Skeletal muscle satellite cell (primary cell): ENCODE data around the gene NPAS3.

Experiments used
- H3K27me3 ChIP-seq: 2 replicates; pipeline ENCODE4 v1.7.0; 2013; ENCODE audit warnings: low read length; ENCODE audit not compliant: control insufficient read depth, insufficient read depth
- H3K36me3 ChIP-seq: 2 replicates; pipeline ENCODE4 v1.7.0; 2013; ENCODE audit warnings: mild to moderate bottlenecking, control low read depth, low read length; ENCODE audit not compliant: insufficient read depth
- H3K4me1 ChIP-seq: 2 replicates; pipeline ENCODE4 v1.7.0; 2013; ENCODE audit warnings: low read length; ENCODE audit not compliant: control insufficient read depth, insufficient read depth
- H3K4me2 ChIP-seq: 2 replicates; pipeline ENCODE4 v1.7.0; 2013; ENCODE audit warnings: mild to moderate bottlenecking, low read length
- H3K4me3 ChIP-seq: 2 replicates; pipeline ENCODE4 v1.7.0; 2013; ENCODE audit warnings: low read length
- H3K9ac ChIP-seq: 2 replicates; pipeline ENCODE4 v1.7.0; 2013; ENCODE audit warnings: mild to moderate bottlenecking, low read depth, low read length, moderate library complexity
- H3K9me3 ChIP-seq: replicated peaks from 2 replicates; pipeline ENCODE4 v1.7.0; 2013; ENCODE audit warnings: mild to moderate bottlenecking, control low read depth, low read length

NPAS3 gene

DNA sequence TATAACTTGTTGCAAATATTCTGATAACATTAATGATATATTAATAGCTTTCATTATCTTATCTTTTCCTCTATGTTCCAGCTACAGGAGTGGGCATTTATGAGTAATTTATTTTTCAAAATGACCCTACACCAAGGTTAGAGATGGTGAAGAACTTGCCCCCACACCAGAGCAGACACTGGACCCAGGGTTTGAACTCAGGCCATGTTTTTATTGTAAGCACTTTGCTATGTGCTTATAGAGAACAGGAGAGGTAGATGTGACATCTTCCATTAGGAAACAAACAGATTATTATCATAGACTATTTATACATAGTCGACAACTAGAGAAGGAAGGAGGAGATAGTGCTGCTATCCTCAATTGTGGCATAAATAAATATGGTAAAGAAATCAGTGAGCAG, 747.0 kb downstream of the NPAS3 start:
- H3K4me2 ChIP-seq: peak overlapping the region; percentile 55
- no peaks in the 10 kb centered on the region for H3K9me3 ChIP-seq
- no peak overlapping the region for H3K9ac ChIP-seq
- H3K27me3 ChIP-seq: no peaks in the 10 kb centered on the region
- H3K36me3 ChIP-seq: no peaks in the 10 kb centered on the region
- peaks cover 38% of the 10 kb centered on the region for H3K4me1 ChIP-seq
- peak overlapping the region; percentile 18 for H3K4me3 ChIP-seq

DNA sequence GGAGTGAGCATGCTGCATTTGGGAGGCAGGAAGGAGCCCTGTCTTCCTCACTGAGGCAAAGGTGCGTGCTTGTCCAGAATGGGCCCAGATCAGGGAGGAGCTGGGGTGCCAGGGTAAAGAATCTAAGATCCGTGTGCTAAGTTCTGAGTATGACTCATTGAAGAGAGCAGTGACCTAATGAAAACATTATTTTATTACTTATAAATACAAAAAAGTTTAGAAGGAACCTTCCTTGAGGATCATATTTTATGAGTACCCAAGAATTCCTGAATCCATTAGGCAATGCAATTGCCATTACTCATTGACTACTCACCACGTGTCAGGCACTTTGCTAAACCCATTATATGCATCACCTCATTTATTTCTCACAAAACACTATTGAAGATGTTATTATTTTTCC, 747.5 kb downstream of the NPAS3 start:
- no peaks in the 10 kb centered on the region for H3K27me3 ChIP-seq
- peak overlapping the region; percentile 55 for H3K4me2 ChIP-seq
- H3K9ac ChIP-seq: peak overlapping the region; percentile 33
- peaks cover 38% of the 10 kb centered on the region for H3K4me1 ChIP-seq
- no peaks in the 10 kb centered on the region for H3K36me3 ChIP-seq
- no peaks in the 10 kb centered on the region for H3K9me3 ChIP-seq
- peak overlapping the region; percentile 18 for H3K4me3 ChIP-seq

DNA sequence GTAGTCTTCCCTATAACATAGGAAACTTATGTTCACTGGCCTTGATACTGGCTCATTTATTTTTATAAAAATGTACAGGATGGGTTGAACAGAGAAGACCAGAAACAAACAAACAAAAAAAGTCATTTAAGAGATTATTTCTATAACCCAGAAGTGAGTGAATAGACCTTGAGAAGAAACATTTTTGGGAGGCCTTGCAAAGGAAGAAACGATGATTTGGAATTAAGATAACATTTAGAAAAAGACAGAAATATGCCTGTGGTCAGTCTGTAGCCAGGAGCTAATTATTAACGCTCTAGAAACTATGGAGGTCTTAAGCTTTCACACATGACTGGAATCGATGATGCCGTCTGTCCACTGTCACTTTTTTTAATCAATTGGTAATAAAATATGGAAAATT, 748.2 kb downstream of the NPAS3 start:
- H3K4me2 ChIP-seq: peak overlapping the region; percentile 21
- H3K9me3 ChIP-seq: no peaks in the 10 kb centered on the region
- H3K36me3 ChIP-seq: no peaks in the 10 kb centered on the region
- H3K4me1 ChIP-seq: peaks cover 39% of the 10 kb centered on the region
- no peaks in the 10 kb centered on the region for H3K27me3 ChIP-seq
- peak overlapping the region; percentile 11 for H3K4me3 ChIP-seq
- peak overlapping the region; percentile 33 for H3K9ac ChIP-seq

DNA sequence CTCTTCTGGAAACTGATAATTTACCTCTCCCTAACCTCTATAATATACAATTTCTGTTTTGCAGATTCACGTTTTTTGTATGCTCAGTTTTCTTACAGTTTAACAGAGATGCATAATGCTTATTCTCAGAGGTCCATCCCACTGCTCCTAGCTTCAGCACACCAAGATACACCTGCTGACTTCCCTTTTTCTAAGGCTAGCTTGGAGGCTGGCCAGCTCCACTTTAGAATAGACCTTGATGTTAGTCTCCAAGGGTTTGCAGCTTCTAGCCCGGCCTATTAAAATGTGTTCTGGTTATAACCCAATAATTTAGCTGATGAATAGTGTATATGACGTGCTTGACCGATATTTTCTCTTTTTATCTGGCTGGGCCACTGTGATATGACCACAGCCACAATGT, 751.0 kb downstream of the NPAS3 start:
- Histone ChIP-seq H3K4me3 (no peak overlapping the region), H3K27me3 (no peaks in the 10 kb centered on the region), H3K4me2 (no peak overlapping the region), H3K9me3 (no peaks in the 10 kb centered on the region), H3K36me3 (no peaks in the 10 kb centered on the region), H3K4me1 (peaks cover 42% of the 10 kb centered on the region), H3K9ac (no peak overlapping the region)

DNA sequence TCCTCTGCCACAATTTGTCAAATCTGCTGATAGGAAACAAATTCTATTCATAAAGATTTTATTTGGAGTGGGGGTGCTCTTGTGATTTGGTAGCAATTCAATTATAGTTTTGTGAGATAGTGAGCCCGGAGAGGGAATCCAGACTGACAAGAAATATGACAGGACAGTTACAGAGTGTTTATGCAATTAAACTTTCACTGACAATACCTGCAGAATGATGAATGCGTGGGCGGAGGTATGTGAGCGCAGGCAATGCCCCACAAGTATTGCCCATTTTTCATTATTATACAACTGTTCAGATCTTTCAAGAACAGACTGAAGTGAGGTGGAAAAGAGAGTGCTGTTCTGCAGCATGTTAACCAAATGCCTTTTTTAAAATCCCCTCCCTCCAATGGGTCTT, 753.2 kb downstream of the NPAS3 start:
- no peaks in the 10 kb centered on the region for H3K27me3 ChIP-seq
- no peak overlapping the region for H3K4me3 ChIP-seq
- H3K36me3 ChIP-seq: no peaks in the 10 kb centered on the region
- peak overlapping the region; percentile 56 for H3K4me2 ChIP-seq
- no peaks in the 10 kb centered on the region for H3K9me3 ChIP-seq
- peaks cover 24% of the 10 kb centered on the region for H3K4me1 ChIP-seq
- no peak overlapping the region for H3K9ac ChIP-seq

DNA sequence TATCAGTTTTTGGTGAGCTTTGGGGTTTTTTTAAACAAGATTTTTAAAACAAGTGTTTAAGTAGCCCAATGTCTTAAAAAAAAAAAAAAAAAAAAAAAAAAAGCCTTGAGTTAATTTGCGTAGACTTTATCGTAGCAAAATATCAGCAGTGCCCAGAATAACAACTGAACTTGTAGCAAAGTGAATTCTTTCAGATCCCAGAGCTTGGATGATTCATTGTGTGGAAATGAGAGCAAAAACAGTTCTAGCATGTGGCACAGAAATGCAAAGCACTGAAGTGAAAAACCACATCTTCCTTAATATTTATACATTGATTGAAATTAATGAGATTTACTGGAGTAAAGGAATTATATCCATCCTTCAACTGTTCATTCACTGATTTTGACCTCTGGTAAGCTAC, 754.1 kb downstream of the NPAS3 start:
- no peak overlapping the region for H3K4me3 ChIP-seq
- H3K4me1 ChIP-seq: peaks cover 20% of the 10 kb centered on the region
- H3K36me3 ChIP-seq: no peaks in the 10 kb centered on the region
- H3K9ac ChIP-seq: no peak overlapping the region
- H3K4me2 ChIP-seq: peak overlapping the region; percentile 64
- no peaks in the 10 kb centered on the region for H3K27me3 ChIP-seq
- H3K9me3 ChIP-seq: no peaks in the 10 kb centered on the region

DNA sequence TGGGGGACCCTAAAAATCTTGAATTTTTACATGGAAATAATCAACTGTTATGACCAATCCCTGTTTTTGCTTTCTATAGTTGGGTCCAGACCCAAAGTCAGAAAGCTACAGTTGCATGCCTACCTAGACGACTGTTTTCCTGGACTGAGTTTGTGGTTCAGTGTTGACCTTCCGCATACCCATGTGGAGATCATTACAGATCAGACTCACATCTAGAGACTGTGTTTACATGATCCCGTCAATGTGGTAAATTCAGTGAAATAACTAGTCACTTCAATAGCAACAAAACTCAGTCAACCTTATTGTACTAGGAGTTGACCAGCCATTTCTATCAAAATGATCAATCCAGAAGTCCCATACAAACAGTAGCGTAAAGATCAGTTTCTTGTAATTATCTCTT, 754.6 kb downstream of the NPAS3 start:
- Histone ChIP-seq H3K36me3 (no peaks in the 10 kb centered on the region), H3K9me3 (no peaks in the 10 kb centered on the region), H3K9ac (no peak overlapping the region), H3K4me3 (no peak overlapping the region), H3K4me1 (peaks cover 20% of the 10 kb centered on the region), H3K4me2 (peak overlapping the region; percentile 64), H3K27me3 (no peaks in the 10 kb centered on the region)

DNA sequence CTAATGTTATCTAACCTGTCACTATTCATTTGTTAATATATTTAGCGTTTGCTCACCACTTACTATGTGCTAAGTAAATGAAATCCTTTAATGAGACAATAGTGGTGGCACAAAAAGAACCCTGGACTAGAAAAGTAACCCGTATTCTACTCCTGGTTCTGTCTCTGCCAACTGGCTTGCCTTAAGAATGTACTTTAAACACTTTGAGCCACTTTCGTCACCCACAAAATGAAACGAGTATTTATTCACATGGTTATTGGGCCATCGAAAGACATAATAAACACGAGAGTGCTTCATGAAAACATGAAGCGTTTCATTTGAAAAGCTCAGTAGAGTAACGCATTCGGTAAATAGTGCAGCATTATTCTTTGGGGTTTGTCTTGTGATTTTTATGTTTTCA, 757.5 kb downstream of the NPAS3 start:
- H3K9ac ChIP-seq: no peak overlapping the region
- peaks cover 3% of the 10 kb centered on the region for H3K27me3 ChIP-seq
- H3K4me3 ChIP-seq: no peak overlapping the region

DNA sequence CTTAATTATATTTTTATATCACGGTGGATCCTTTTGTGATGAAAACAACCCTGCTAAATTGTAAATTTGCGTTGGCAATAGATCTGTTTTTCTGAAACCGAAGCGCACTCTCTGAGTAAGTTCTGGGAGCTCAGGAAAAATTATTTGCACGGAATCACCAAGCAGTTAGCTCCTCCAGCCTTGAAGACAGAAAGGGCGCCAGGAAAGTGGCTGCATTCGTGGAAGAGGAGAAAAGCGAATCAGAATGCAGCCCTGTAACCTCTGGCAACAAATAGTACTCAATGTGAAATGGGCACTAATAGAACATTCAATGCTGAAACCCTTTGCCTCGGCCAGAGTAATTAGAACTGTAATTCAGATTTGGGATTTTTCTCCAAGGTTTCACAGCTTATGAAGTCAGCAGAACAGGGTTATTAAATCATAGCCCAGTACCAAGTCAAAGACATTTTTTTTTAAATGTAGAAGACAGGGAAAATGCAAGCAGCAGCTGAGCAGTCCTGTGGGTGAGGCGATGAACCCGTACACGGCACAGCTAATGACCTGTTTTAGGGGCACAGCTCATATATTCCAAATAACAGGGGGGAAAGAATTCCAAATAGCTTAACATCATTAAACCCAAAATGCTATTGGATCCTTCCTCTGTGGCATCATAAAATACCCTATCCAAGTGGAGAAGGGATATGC, 760.8 kb downstream of the NPAS3 start:
- Histone ChIP-seq H3K4me3 (no peak overlapping the region), H3K9me3 (no peaks in the 10 kb centered on the region), H3K9ac (no peak overlapping the region), H3K4me1 (no peaks in the 10 kb centered on the region), H3K4me2 (no peak overlapping the region), H3K36me3 (no peaks in the 10 kb centered on the region), H3K27me3 (peaks cover 7% of the 10 kb centered on the region)

More for the DNA sequence above, 757.5 kb downstream of the NPAS3 start:
- H3K36me3 ChIP-seq: no peaks in the 10 kb centered on the region
- H3K4me1 ChIP-seq: peaks cover 20% of the 10 kb centered on the region
- no peaks in the 10 kb centered on the region for H3K9me3 ChIP-seq
- no peak overlapping the region for H3K4me2 ChIP-seq

DNA sequence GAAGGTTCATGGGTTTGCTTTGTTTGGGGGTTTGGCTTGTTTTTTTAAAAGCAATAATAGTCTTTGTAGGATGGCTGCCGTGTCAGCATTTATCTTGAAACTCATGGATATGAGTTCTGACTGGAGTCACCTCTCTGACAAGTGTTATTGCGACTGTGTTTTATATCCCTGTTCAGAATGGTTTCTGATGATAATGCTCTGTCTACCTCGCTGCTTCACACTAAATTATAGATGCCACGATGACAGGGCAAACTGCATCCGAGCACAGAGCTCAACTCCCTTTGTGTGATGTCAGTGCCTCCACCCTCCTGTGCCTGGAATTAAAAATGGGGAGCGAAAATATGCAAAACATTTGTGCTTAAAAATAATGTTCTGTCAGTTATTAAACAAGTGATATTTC, 761.4 kb downstream of the NPAS3 start:
- Histone ChIP-seq H3K4me2 (no peak overlapping the region), H3K27me3 (peaks cover 7% of the 10 kb centered on the region), H3K4me1 (no peaks in the 10 kb centered on the region), H3K4me3 (no peak overlapping the region), H3K9me3 (no peaks in the 10 kb centered on the region), H3K9ac (no peak overlapping the region), H3K36me3 (no peaks in the 10 kb centered on the region)

DNA sequence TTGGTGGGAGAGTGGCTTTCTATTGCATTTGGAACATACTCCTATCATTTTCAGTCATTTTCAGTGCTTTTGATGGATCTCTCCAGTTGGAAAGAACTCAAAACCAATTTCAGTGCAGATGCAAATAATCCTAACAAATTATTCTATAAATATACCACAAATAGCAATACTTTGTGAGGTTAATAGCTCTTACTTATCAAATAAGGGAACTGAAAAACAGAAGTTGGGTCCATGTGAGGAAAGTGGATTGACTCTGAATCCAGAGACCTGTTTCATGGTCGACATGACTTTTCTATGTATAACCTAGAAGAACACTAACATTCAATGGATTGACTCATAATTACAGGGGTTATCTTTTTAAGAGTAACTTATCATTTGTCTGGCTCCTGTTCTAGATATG, 763.6 kb downstream of the NPAS3 start:
- H3K4me1 ChIP-seq: no peaks in the 10 kb centered on the region
- H3K4me2 ChIP-seq: no peak overlapping the region
- H3K9me3 ChIP-seq: no peaks in the 10 kb centered on the region
- H3K4me3 ChIP-seq: no peak overlapping the region
- H3K36me3 ChIP-seq: no peaks in the 10 kb centered on the region
- peaks cover 9% of the 10 kb centered on the region for H3K27me3 ChIP-seq
- no peak overlapping the region for H3K9ac ChIP-seq

DNA sequence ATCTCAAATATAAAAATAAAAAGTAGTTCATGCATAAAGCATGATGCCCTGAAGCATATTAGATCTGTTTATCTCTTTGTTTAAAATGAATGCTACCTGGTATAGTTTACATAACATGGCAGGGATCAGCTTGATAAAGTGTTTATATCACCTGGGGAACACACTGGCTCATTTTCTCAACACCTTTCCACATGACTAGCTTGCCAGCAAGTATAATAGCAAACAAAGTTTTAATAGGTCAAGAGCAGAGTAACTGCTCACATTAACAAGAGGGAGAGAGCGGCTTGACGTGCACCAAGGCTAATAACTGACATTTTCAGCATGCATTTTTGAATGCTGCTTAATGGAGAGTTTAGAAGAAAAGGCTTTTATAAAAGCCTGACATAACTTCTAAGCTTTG, 765.8 kb downstream of the NPAS3 start:
- Histone ChIP-seq H3K9ac (no peak overlapping the region), H3K36me3 (no peaks in the 10 kb centered on the region), H3K4me2 (no peak overlapping the region), H3K27me3 (peaks cover 12% of the 10 kb centered on the region), H3K4me3 (no peak overlapping the region), H3K4me1 (peaks cover 5% of the 10 kb centered on the region), H3K9me3 (no peaks in the 10 kb centered on the region)
